ENCODE results near the gene WDFY2. TPM values are rescaled to one million over a fixed set of nuclear protein-coding genes. Genes with fewer than 3 reads are reported as not detected.
A peak's percentile ranks its signal among the peaks of the same experiment; 100 is the strongest.

Gene WDFY2
- total and polyA plus RNA-seq, 12 donors: 2.4 to 7.5 (median 5.5) TPM

DNA sequence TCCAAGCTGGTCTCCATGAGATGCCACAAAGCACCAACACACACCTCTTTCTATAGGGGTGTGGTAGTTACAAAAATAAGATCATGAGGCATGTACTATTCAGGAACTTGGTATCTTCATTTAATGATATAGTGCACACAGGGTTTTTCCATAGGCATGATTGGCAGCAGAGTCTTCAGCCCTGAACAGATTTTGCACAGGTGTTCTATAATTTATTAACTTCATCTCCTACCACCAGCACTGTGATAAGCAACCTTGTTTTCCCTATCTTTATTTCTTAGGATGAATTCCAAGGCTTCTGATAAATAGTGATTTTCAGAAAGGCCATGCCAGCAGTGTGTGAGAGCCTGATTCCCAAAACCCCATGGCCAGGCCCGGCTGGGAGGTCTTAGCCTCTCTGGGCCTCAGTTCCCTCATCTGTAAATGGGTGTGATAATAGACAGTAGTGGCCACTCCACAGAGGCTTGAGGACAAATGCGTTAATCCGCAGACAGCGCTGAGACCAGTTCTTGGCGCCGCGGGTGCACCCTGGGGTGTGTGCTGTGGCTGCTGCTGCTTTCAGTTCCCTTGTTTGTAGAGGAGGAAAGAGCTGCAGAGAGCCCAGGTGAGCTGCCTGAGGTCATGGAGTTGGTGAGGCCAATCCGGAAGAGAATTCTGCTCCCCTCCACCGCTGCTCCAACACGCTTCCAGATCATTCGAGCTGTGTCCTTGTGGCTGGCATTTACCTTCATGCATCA, 186.6 kb downstream of the WDFY2 start:
- TF ChIP-seq, protein P1, sequence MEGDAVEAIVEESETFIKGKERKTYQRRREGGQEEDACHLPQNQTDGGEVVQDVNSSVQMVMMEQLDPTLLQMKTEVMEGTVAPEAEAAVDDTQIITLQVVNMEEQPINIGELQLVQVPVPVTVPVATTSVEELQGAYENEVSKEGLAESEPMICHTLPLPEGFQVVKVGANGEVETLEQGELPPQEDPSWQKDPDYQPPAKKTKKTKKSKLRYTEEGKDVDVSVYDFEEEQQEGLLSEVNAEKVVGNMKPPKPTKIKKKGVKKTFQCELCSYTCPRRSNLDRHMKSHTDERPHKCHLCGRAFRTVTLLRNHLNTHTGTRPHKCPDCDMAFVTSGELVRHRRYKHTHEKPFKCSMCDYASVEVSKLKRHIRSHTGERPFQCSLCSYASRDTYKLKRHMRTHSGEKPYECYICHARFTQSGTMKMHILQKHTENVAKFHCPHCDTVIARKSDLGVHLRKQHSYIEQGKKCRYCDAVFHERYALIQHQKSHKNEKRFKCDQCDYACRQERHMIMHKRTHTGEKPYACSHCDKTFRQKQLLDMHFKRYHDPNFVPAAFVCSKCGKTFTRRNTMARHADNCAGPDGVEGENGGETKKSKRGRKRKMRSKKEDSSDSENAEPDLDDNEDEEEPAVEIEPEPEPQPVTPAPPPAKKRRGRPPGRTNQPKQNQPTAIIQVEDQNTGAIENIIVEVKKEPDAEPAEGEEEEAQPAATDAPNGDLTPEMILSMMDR (IDR thresholded peaks at IDR 0.05): no peak
- Histone ChIP-seq H3K27ac (peak overlapping the region in 7 of 10 donors; percentile 56 to 83 (median 66)), H3K4me3 (no peak overlapping the region), H3K4me1 (peaks cover 9 to 34% (median 24%) of the 10 kb centered on the region in 9 donors), H3K9me3 (no peaks in the 10 kb centered on the region), H3K27me3 (no peaks in the 10 kb centered on the region), H3K36me3 (peaks cover 0 to 30% (median 0%) of the 10 kb centered on the region in 9 donors)
- intact Hi-C loops (cut with DNase I): no loop called here
- DNase-seq: no peak
- 94 to 96% methylated on average over 11 of the region's 11 CpGs for WGBS, 2 donors
- no peak for ATAC-seq

DNA sequence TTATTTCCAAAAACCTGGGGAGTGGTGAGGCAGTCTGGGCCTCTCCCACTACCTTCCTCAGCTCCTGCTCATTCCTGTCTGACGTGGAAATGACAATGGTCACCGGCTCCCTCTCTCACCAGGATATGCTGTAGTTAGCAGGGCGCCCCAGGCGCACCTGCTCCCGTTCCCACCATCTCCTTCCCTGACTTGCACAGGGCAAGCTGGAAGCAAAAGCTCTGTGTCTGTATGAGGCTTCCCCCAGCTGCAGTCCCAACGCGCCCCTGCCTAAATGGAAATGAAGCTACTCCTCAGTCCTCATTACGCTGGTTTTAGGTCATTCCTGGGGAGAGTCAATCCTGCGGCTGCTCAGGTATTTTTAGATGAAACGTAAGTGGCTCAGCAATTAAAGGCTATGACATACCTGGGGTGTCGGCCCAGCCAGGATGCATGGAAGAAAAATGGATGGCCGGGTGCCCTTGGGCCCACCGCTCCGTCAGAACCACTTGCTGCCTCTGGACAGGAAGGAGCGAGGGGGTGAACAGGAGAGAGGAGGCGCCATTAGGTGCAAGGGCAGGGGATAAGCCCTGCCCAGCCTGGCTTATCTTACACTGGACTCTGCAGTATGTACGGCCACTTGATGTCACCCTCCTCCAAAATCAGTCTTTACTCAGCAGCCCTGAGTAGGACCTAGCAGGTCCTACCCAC, 187.3 kb downstream of the WDFY2 start:
- no peak for DNase-seq

DNA sequence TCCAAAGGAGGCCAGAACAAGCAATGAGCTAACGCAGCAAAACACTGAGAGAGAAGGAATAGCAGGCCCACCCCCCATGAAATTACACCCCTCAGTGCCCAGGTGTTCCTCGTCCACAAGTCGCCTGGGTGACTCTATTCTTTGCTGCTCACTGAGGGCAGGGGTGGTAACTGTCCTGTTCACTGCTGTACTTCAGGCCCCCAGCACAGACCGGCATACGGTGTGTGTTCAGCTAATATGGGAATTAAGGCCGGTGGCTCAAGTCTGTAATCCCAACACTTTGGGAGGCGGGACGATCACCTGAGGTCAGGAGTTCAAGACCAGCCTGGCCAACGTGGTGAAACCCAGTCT, 187.8 kb downstream of the WDFY2 start:
- intact Hi-C loops (cut with DNase I): no loop called here
- no peaks in the 10 kb centered on the region for H3K9me3 ChIP-seq
- DNase-seq (no peak), ATAC-seq (peak in 2 of 8 donors; percentile 4 to 10)
- 89 to 90% methylated on average over 9 of the region's 9 CpGs for WGBS, 2 donors
- H3K4me1 ChIP-seq: peaks cover 9 to 34% (median 24%) of the 10 kb centered on the region in 9 donors
- H3K27me3 ChIP-seq: no peaks in the 10 kb centered on the region
- no peak overlapping the region for H3K27ac ChIP-seq
- no peak overlapping the region for H3K4me3 ChIP-seq
- peaks cover 0 to 19% (median 0%) of the 10 kb centered on the region in 9 donors for H3K36me3 ChIP-seq
- TF ChIP-seq, protein P1 (IDR thresholded peaks at IDR 0.05): no peak

More for the DNA sequence above, 187.3 kb downstream of the WDFY2 start:
- intact Hi-C loops (cut with DNase I): no loop called here
- 82 to 86% methylated on average over 17 of the region's 17 CpGs for WGBS, 2 donors
- peaks cover 0 to 23% (median 0%) of the 10 kb centered on the region in 9 donors for H3K36me3 ChIP-seq
- H3K9me3 ChIP-seq: no peaks in the 10 kb centered on the region
- H3K27ac ChIP-seq: peak overlapping the region in 1 of 10 donors; percentile 17
- peak in 5 of 8 donors; percentile 30 to 50 (median 43) for ATAC-seq
- no peaks in the 10 kb centered on the region for H3K27me3 ChIP-seq
- TF ChIP-seq, protein P1 (IDR thresholded peaks at IDR 0.05): peak in 2 of 9 donors; percentile 16 to 17
- H3K4me3 ChIP-seq: no peak overlapping the region
- H3K4me1 ChIP-seq: peaks cover 9 to 34% (median 24%) of the 10 kb centered on the region in 9 donors

DNA sequence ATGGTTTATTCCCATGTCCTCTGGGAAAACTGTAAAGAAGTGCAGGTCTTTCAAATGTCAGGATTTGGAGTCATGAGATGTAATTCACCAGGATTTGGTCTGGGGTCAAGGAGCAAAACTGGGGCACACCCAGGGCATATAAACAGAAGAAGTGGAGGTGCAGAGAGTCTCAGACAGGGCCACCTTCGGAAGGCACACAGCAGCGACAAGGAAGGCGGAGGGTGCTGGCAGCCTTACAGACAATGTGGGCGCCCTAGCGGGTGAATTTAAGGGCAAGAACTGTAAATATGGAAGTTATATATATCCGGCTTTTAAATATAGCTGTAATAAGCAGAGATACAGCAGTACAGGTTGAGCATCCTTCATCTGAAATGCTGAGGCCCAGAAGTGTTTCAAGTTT, 188.5 kb downstream of the WDFY2 start:
- Histone ChIP-seq H3K27ac (no peak overlapping the region), H3K36me3 (peaks cover 0 to 20% (median 0%) of the 10 kb centered on the region in 9 donors), H3K4me3 (no peak overlapping the region), H3K27me3 (no peaks in the 10 kb centered on the region), H3K4me1 (peaks cover 9 to 34% (median 24%) of the 10 kb centered on the region in 9 donors), H3K9me3 (no peaks in the 10 kb centered on the region)
- WGBS, 2 donors: 95 to 97% methylated on average over 6 of the region's 6 CpGs
- no peak for DNase-seq
- TF ChIP-seq, protein P1 (IDR thresholded peaks at IDR 0.05): no peak
- intact Hi-C loops (cut with DNase I): no loop called here
- ATAC-seq: no peak
